K562 (cell line): ENCODE results near the gene NKAIN4. TPM values are rescaled to one million over a fixed set of nuclear protein-coding genes. Genes with fewer than 3 reads are reported as not detected.

Source experiments
- ATAC-seq: fragments of 200-7000 bp; cut with Tn5 transposase; 3 replicates; pipeline ENCODE4 v1.9.1; 2020; ENCODE audit warnings: moderate library complexity
- BruUV-seq: library from RNA; stranded (reverse); fragments of 400-500 nt; replicated peaks from 2 replicates; lab custom pipeline; 2021; lab: Mats Ljungman, UMichigan
- CTCF ChIA-PET: fragments of 300-600 bp; formaldehyde crosslinking; extraction: SDS; loops from one replicate; lab custom pipeline; 2021; ENCODE audit warnings: low intra/inter-chr PET ratio; lab: Yijun Ruan, JAX
- POLR2A ChIA-PET: fragments of 300-600, 350-650 bp; sonication (Branson Sonifier 250); formaldehyde crosslinking; extraction: SDS; loops from one replicate; lab custom pipeline; 2021; ENCODE audit warnings: antibody characterized with exemption, inconsistent platforms; lab: Yijun Ruan, JAX
- DNase-seq, 4 experiments: peaks; one replicate each; pipeline versions ENCODE4 v3.0.0 to v3.0.0-alpha.2; 2011 to 2018; ENCODE audit warnings: low spot score in 3 of 4, mixed read lengths in 3 of 4; ENCODE audit errors: extremely low read depth in 1 of 4
- FAIRE-seq: peaks from 2 replicates; lab custom pipeline; 2011; peaks lifted over from hg19 to GRCh38; lab: Jason Lieb, UNC
- H2AFZ ChIP-seq: 2 replicates; pipeline ENCODE4 v1.6.0; 2011; ENCODE audit warnings: low read depth, low read length, control low read depth, inconsistent platforms
- H3K27ac ChIP-seq: fragments of 200-600 bp; 3 replicates; pipeline ENCODE4 v1.8.0; 2011; ENCODE audit warnings: low read depth, mild to moderate bottlenecking, control low read depth, inconsistent platforms, low read length, moderate library complexity, mixed read lengths; ENCODE audit errors: extremely low read depth
- H3K27me3 ChIP-seq, 2 experiments: fragments of 300-600 bp in 1 of 2; 2 replicates in 1 of 2; 3 replicates in 1 of 2; pipeline versions ENCODE4 v1.6.0 to v1.8.0; 2011; ENCODE audit warnings: inconsistent platforms in 2 of 2, low read length in 2 of 2, mild to moderate bottlenecking in 1 of 2, mixed read lengths in 1 of 2, moderate library complexity in 1 of 2; ENCODE audit not compliant: control insufficient read depth in 2 of 2, insufficient read depth in 2 of 2
- H3K36me3 ChIP-seq: fragments of 300-600 bp; 3 replicates; pipeline ENCODE4 v1.8.0; 2011; ENCODE audit warnings: mild to moderate bottlenecking, low read length, inconsistent platforms; ENCODE audit not compliant: control insufficient read depth, insufficient read depth
- H3K4me1 ChIP-seq, 2 experiments: fragments of 200-600 bp in 1 of 2; replicated peaks in 1 of 2; 2 replicates in 1 of 2; 3 replicates in 1 of 2; pipeline versions ENCODE4 v1.5.1 to v1.8.0; 2011; ENCODE audit warnings: inconsistent platforms in 2 of 2, low read length in 2 of 2, mild to moderate bottlenecking in 1 of 2, mixed read lengths in 1 of 2, moderate library complexity in 1 of 2; ENCODE audit not compliant: control insufficient read depth in 2 of 2, insufficient read depth in 2 of 2
- H3K4me2 ChIP-seq: 2 replicates; pipeline ENCODE4 v1.6.1; 2011; ENCODE audit warnings: low read length, control low read depth, inconsistent platforms, mixed read lengths; ENCODE audit not compliant: insufficient read depth
- H3K4me3 ChIP-seq: fragments of 200-600 bp; sonication (generic), shearing (Covaris generic); 2 replicates; pipeline ENCODE4 v1.5.1; 2016; ENCODE audit warnings: control low read depth, inconsistent platforms
- H3K79me2 ChIP-seq: fragments of 200-600 bp; 3 replicates; pipeline ENCODE4 v1.8.0; 2011; ENCODE audit warnings: low read length, inconsistent platforms; ENCODE audit not compliant: control insufficient read depth, insufficient read depth
- H3K9ac ChIP-seq, 2 experiments: 2 replicates each; pipeline versions ENCODE4 v1.6.0 to v1.6.1; 2011; ENCODE audit warnings: low read depth in 2 of 2, low read length in 2 of 2, control low read depth in 1 of 2, inconsistent platforms in 1 of 2, mild to moderate bottlenecking in 1 of 2, mixed read lengths in 1 of 2; ENCODE audit not compliant: insufficient read depth in 1 of 2
- H3K9me1 ChIP-seq: one replicate; pipeline ENCODE4 v1.6.0; 2011; ENCODE audit warnings: inconsistent platforms, mild to moderate bottlenecking, low read length, moderate library complexity; ENCODE audit not compliant: control insufficient read depth, insufficient read depth
- H3K9me3 ChIP-seq: replicated peaks from 2 replicates; pipeline ENCODE4 v1.5.1; 2011; ENCODE audit warnings: low read depth, low read length, inconsistent platforms; ENCODE audit not compliant: control insufficient read depth, insufficient read depth
- H4K20me1 ChIP-seq: replicated peaks from 2 replicates; pipeline ENCODE4 v1.6.1; 2011; ENCODE audit warnings: low read length, inconsistent platforms, mixed read lengths; ENCODE audit not compliant: control insufficient read depth, insufficient read depth
- BCOR ChIP-seq: fragments of 450-650 bp; IDR thresholded peaks from 2 replicates; pipeline ENCODE4 v1.6.1; 2016
- COPS2 ChIP-seq: fragments of 450-650 bp; conservative IDR thresholded peaks from 2 replicates; pipeline ENCODE4 v1.6.1; 2016; ENCODE audit warnings: mild to moderate bottlenecking, moderate library complexity
- IFI16 ChIP-seq: fragments of 250-450 bp; sonication (Bioruptor Pico); IDR thresholded peaks from 2 replicates; pipeline ENCODE4 v2.1.2; 2022; ENCODE audit warnings: mild to moderate bottlenecking, inconsistent platforms
- KAT2B ChIP-seq: IDR thresholded peaks from one replicate; pipeline ENCODE4 v1.6.1; 2012; ENCODE audit warnings: low read depth, mild to moderate bottlenecking, control low read depth, inconsistent platforms, low read length, moderate library complexity
- PHB ChIP-seq: fragments of 250-450 bp; sonication (Bioruptor Pico); IDR thresholded peaks from 2 replicates; pipeline ENCODE4 v1.5.0; 2021
- SMAD1 ChIP-seq: fragments of 150-350 bp; IDR thresholded peaks from 2 replicates; pipeline ENCODE4 v1.6.1; 2014; ENCODE audit warnings: low read length, low read depth; ENCODE audit not compliant: partially characterized antibody
- ZNF717 ChIP-seq: fragments of 250-450 bp; sonication (Bioruptor Pico); IDR thresholded peaks from 2 replicates; pipeline ENCODE4 v1.5.0; 2021
- ZZZ3 ChIP-seq: fragments of 450-650 bp; IDR thresholded peaks from 2 replicates; pipeline ENCODE4 v1.6.1; 2016; ENCODE audit warnings: antibody characterized with exemption, mild to moderate bottlenecking, moderate library complexity
- WGBS: fragments of 100-300 bp; shearing (Covaris generic); methylation state at CpG from one replicate; pipeline ENCODE4 v1.1.6; 2016; ENCODE audit warnings: low coverage, mixed read lengths; ENCODE audit not compliant: insufficient coverage; ENCODE audit errors: missing lambda C conversion rate; 5-methylcytosine and 5-hydroxymethylcytosine counted together
- in situ Hi-C: fragments of 300-500 bp; cut with MboI; formaldehyde crosslinking; loops from 4 replicates; pipeline ENCODE4 v1.15.0; 2018; ENCODE audit warnings: inconsistent platforms, mixed read lengths
- intact Hi-C: fragments of 100-400 bp; cut with micrococcal nuclease; formaldehyde crosslinking; loops from 2 replicates; pipeline ENCODE4 v1.14.2; 2022
- polyA plus RNA-seq, 8 experiments: library from polyadenylated mRNA; depleted of rRNA in 4 of 8; stranded (reverse) in 5 of 8; unstranded in 3 of 8; fragments of >200 nt; fragmentation: Nextera tagmentation in 2 of 8; fragmentation: Illumina TruSeq in 1 of 8; extraction: Ambion mirVana in 2 of 8; extraction: Trizol in 1 of 8; gene quantifications; 2 replicates each; pipeline versions ENCODE4 v1.2.1 to v1.2.3, GENCODE V29; 2011 to 2014; ENCODE audit warnings: inconsistent platforms in 1 of 8, missing spikeins in 1 of 8
- total RNA-seq, 7 experiments: library from RNA; depleted of rRNA in 6 of 7; stranded (reverse); fragments of >200 nt in 6 of 7; fragmentation: Illumina TruSeq in 2 of 7; extraction: Trizol in 2 of 7; gene quantifications; 2 replicates each; pipeline versions ENCODE4 v1.2.1 to v1.2.3, GENCODE V29; 2011 to 2021; ENCODE audit warnings: low replicate concordance in 1 of 7
- TF ChIP-seq, protein P1 (sequence below): fragments of 250-450 bp; sonication (Bioruptor Pico); IDR thresholded peaks from 2 replicates; pipeline ENCODE4 v1.4.0; 2020; ENCODE audit warnings: mild to moderate bottlenecking, moderate library complexity
- TF ChIP-seq, protein P2 (sequence below): sonication (generic); formaldehyde crosslinking; IDR thresholded peaks from 2 replicates; pipeline ENCODE4 v1.9.0; 2022; ENCODE audit warnings: mild to moderate bottlenecking, missing genetic modification reagents
- TF ChIP-seq, protein P3 (sequence below): sonication (generic); formaldehyde crosslinking; IDR thresholded peaks from 2 replicates; pipeline ENCODE4 v1.8.1; 2023; ENCODE audit warnings: mild to moderate bottlenecking, missing genetic modification reagents
- TF ChIP-seq, protein P4 (sequence below): fragments of 250-450 bp; sonication (Bioruptor Pico); IDR thresholded peaks from 2 replicates; pipeline ENCODE4 v1.5.0; 2020; ENCODE audit warnings: mild to moderate bottlenecking

Gene NKAIN4
- total and polyA plus RNA-seq, 9 of the 15 experiments (the other 6 are each of a cell fraction or from before 2014, with no cell fraction given) = not detected

DNA sequence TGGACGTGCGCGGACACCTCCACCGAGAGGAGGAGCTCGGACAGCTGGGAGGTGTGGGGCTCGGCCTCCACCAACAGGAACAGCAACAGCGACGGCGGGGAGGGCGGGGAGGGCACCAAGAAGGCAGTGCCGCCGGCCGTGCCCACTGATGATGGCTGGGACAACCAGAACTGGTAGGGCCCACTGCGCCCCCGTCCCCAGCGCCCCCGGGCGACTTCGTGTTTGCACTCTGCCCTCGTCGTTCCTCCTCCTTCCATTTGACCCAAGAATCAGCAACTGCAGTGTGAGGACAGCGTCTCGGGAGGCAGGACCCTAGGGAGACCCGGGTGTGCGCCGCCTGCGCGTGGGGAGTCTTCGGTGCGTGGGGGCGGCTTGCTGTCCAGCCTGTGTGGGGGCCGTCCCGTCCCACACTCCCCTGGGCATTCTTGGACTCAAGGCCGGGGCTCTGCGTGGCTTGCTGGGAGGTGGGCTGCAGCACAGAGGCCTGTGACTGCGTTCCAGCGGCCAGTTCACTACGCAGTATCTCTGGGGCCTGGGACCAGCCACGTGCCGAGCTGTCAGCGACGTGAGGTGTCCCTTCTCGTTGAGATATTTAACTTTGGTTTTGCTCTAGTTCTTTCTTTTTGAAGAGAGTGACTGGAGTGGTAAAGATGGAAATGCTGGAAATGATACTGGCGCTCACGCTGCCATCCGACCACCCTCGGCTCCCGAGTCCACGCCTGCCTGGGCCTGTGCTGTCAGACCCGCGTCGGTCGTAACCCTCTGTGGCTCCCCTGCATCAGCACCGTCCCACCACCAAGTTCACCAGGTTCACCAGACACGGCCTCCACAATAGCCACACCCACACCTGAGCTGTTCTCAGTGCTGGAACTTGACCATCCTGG, 33.7 kb upstream of the NKAIN4 start:
- no peak overlapping the region for H3K27ac ChIP-seq
- peaks cover 25% of the 10 kb centered on the region for H4K20me1 ChIP-seq
- intact Hi-C loops = no loop called here
- no peaks in the 10 kb centered on the region for H3K9me3 ChIP-seq
- FAIRE-seq (no peak), DNase-seq (no peak), ATAC-seq (no peak)
- no peak overlapping the region for H2AFZ ChIP-seq
- POLR2A ChIA-PET = interaction anchor here (0.5 to 1.2 kb wide), 6 partner anchors 8 to 666 kb away, joined by 3 to 5 read pairs (median 4); no protein-coding TSS in a partner anchor
- 91% methylated on average over 32 of the region's 55 CpGs for WGBS
- in situ Hi-C loops = no loop called here
- CTCF ChIA-PET = no interaction called here
- no peak for TF ChIP-seq BCOR
- TF ChIP-seq, protein P1, sequence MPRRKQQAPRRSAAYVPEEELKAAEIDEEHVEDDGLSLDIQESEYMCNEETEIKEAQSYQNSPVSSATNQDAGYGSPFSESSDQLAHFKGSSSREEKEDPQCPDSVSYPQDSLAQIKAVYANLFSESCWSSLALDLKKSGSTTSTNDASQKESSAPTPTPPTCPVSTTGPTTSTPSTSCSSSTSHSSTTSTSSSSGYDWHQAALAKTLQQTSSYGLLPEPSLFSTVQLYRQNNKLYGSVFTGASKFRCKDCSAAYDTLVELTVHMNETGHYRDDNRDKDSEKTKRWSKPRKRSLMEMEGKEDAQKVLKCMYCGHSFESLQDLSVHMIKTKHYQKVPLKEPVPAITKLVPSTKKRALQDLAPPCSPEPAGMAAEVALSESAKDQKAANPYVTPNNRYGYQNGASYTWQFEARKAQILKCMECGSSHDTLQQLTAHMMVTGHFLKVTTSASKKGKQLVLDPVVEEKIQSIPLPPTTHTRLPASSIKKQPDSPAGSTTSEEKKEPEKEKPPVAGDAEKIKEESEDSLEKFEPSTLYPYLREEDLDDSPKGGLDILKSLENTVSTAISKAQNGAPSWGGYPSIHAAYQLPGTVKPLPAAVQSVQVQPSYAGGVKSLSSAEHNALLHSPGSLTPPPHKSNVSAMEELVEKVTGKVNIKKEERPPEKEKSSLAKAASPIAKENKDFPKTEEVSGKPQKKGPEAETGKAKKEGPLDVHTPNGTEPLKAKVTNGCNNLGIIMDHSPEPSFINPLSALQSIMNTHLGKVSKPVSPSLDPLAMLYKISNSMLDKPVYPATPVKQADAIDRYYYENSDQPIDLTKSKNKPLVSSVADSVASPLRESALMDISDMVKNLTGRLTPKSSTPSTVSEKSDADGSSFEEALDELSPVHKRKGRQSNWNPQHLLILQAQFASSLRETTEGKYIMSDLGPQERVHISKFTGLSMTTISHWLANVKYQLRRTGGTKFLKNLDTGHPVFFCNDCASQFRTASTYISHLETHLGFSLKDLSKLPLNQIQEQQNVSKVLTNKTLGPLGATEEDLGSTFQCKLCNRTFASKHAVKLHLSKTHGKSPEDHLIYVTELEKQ (CRISPR knock-in tag) = no peak
- TF ChIP-seq, protein P2, sequence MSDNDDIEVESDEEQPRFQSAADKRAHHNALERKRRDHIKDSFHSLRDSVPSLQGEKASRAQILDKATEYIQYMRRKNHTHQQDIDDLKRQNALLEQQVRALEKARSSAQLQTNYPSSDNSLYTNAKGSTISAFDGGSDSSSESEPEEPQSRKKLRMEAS = no peak
- no peak for TF ChIP-seq ZZZ3
- no peak for TF ChIP-seq KAT2B
- TF ChIP-seq, protein P3, sequence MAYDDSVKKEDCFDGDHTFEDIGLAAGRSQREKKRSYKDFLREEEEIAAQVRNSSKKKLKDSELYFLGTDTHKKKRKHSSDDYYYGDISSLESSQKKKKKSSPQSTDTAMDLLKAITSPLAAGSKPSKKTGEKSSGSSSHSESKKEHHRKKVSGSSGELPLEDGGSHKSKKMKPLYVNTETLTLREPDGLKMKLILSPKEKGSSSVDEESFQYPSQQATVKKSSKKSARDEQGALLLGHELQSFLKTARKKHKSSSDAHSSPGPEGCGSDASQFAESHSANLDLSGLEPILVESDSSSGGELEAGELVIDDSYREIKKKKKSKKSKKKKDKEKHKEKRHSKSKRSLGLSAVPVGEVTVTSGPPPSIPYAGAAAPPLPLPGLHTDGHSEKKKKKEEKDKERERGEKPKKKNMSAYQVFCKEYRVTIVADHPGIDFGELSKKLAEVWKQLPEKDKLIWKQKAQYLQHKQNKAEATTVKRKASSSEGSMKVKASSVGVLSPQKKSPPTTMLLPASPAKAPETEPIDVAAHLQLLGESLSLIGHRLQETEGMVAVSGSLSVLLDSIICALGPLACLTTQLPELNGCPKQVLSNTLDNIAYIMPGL (CRISPR knock-in tag) = no peak
- TF ChIP-seq, protein P4, sequence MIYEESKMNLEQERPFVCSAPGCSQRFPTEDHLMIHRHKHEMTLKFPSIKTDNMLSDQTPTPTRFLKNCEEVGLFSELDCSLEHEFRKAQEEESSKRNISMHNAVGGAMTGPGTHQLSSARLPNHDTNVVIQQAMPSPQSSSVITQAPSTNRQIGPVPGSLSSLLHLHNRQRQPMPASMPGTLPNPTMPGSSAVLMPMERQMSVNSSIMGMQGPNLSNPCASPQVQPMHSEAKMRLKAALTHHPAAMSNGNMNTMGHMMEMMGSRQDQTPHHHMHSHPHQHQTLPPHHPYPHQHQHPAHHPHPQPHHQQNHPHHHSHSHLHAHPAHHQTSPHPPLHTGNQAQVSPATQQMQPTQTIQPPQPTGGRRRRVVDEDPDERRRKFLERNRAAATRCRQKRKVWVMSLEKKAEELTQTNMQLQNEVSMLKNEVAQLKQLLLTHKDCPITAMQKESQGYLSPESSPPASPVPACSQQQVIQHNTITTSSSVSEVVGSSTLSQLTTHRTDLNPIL (CRISPR knock-in tag) = no peak
- no peak for TF ChIP-seq SMAD1
- no peak for TF ChIP-seq IFI16
- no peak for TF ChIP-seq PHB
- no peak for TF ChIP-seq COPS2
- no peak for TF ChIP-seq ZNF717
- H3K4me1 ChIP-seq = peaks cover 0 to 51% of the 10 kb centered on the region in 2 experiments; a peak in 2 of 5 replicates
- peaks cover 10% of the 10 kb centered on the region for H3K9me1 ChIP-seq
- no TSS peak for BruUV-seq
- no peak overlapping the region for H3K4me3 ChIP-seq
- no peaks in the 10 kb centered on the region for H3K79me2 ChIP-seq
- H3K27me3 ChIP-seq = no peaks in the 10 kb centered on the region
- H3K4me2 ChIP-seq = no peak overlapping the region
- peaks cover 52% of the 10 kb centered on the region; the same call in 2 of the 3 replicates for H3K36me3 ChIP-seq
- no peak overlapping the region for H3K9ac ChIP-seq
